HG03342 (cell line): Measurements from ENCODE around the gene ALS2CL.

Experiments
- ATAC-seq: cut with Tn5 transposase; IDR thresholded peaks from one replicate; pipeline ENCODE4 v1.9.1; 2021; ENCODE audit warnings: mild to moderate bottlenecking, moderate library complexity; ENCODE audit not compliant: unreplicated experiment

ALS2CL gene

DNA sequence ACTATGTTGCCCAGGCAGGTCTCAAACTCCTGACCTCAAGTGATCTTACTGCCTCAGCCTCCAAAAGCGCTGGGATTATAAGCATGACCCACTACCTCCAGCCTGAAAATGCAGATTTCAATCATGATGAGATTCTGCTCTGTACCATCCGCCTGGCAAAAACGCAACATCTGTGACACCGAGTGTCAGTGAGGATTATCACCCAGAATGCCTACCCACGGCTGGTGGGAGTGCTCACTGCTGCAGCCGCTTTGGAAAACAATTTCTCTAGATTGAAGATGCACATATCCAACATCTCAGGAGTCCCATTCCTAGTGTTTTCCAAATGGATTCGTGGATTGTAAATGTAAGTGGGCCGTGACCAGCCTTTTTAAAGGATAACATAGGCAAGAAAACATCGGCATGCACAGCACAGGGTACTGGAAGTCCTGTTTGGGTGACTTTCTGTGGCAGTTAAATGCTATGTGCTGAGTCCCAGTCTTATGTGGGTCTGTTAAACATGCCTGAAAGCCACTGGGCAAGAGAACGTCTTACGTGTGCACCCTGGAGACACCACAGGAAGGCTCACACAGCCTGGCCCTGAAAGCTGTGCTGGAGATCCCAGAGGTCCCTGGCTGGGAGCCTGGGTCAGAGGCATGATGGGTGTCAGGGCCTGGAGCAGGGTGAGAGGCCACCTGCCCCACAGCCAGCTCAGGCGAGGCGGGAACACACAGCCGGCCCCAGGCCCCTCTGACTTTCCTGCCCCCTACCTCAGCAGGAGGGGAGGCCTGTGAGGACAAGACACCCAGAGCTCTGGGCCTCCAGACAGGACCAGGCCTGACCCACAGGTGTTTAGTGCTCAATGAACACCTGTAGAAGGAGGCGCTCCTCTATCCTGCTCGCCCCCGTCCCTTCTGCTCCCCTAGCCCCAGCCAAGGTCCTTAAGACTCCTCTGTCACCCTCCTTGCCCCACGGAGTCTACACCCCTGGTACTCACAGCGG is 23.3 kb upstream of the ALS2CL start:
- ATAC-seq = no peak

DNA sequence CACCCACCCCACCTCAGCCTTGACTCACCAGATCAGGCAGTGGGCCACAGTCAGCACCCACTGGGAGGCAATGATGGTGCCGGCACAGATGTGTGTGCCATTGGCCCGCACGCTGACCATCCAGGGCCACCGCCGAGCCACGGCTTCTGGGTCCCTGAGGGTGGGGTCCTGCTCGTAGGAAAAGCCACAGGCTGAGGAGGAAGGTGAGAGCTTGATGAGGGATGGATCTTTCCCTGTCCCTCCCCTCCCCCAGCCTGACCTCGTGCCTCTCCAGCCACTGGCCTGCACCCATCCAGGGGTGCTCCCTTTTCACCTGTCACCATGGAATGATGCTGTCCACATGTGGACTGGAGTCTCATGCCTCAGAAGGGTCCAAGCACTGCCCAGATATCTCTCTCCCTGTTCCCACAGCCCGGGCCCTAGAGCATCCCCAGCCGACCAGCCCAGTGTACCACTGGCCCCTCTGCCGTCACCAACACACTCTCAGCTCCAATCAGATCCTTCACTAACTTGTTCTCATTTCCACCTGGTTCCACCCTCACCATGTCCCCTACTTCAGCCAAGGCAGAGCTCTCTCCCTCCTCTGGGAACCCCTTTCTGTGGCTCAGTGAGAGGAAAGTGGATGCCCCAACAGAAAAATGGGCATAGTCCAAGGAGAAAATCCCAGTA is 22.2 kb upstream of the ALS2CL start:
- no peak for ATAC-seq

DNA sequence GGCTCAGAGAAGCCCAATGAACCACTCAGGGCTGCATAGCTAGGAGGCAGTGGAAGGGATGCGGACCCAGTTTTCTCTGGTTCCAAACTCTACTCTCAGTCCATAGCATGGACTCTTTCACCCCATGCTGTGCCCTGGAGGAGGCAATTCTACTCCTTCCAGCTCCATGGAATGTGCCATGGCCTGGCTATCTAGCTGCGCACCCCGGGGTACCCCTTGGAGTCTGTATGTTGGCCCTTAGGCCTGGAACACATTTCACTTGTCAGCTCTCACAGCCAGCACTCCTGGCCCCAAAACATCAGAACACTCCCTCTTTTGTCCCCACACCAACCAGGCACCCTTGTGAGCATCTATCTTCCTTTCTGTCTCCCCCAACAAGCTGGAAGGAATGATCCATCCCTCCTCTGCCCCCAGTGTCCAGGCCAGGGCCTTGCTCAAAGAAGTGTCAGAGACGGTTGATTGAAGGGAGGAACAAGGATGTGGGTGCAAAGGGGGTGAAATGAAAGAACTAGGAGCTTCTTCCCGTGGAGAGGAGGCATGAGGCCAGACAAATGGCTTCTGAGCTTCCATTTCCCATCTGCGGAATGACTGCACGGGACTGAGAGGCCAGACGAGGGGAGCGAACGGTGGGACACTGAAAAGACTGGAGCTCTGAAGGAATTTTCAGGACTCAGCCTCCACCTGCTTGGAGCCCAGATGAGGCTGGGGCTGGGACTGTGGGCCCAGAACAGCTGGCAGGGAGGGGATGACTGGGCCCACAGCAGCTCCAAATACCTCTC is 21.4 kb upstream of the ALS2CL start:
- no peak for ATAC-seq

DNA sequence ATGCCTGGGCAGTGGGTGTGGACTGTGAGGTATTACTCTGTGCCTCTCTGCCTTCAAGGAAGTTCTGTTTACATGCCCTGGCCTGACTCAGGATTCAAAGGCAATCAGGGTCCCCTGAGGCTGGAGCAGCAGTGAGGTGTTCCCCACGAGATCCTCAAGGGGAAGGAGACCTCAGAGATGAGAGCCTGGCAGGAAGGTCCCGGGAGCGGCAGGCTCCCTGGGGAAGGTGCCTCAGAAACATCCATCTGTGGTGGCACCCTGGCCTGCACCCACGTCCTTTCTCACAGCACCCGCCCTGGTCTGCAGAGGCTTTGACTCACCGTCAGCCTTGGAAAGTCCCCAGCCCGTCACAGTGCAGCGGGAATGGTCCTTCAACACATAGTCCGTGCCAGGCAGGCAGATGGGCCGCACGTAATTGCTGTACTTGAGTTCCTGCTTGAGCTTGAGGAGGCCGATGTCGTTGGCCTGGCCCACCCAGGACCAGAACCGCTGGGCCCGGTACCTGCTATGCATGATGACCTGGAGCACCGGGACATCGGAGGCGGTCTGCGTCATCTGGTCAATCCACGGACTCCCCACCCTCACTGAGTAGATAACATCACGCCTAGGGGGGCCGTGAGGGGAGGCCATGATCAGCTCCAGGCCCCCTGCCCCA is 20.5 kb upstream of the ALS2CL start:
- ATAC-seq = no peak

DNA sequence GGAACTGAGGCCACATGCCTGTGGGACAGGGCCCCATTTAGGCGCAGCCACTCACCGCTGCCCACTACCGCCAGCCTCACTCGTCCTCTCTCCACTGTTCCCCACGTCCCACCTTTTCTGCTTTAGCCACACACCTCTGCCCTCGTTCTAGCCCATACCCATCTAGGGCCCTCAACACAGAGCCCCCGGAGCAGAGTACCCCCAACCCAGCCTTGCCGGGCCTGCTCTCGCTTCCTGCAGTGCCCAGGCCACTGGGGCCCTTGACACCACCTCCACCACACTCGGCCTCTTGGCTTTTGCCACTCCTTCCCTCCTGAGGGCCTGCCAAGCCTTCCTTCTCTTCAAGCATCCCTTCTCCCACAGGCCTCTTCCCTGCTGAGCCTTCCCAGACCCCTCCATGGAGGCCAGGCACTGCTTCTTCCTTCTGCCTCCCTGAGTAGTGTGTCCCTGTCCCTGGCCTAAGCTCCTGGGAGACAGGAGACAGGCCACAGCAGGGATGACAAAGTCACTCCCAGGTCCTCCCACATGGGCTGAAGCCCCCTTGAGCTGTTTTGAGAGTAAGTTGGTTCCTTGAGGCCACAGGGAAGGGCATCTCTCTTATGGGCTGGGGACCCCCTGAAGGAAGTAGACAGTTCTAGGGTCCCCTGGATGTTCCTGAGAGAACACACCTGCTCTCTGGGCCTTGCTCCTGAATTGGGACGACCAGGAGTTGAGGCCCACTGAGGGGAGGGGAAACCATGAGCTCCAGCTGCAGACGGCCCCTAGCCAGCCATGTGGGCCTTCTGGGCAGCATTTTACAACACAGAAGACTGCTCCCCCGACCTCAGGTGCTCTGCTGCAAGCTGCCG is 19.8 kb upstream of the ALS2CL start:
- no peak for ATAC-seq

DNA sequence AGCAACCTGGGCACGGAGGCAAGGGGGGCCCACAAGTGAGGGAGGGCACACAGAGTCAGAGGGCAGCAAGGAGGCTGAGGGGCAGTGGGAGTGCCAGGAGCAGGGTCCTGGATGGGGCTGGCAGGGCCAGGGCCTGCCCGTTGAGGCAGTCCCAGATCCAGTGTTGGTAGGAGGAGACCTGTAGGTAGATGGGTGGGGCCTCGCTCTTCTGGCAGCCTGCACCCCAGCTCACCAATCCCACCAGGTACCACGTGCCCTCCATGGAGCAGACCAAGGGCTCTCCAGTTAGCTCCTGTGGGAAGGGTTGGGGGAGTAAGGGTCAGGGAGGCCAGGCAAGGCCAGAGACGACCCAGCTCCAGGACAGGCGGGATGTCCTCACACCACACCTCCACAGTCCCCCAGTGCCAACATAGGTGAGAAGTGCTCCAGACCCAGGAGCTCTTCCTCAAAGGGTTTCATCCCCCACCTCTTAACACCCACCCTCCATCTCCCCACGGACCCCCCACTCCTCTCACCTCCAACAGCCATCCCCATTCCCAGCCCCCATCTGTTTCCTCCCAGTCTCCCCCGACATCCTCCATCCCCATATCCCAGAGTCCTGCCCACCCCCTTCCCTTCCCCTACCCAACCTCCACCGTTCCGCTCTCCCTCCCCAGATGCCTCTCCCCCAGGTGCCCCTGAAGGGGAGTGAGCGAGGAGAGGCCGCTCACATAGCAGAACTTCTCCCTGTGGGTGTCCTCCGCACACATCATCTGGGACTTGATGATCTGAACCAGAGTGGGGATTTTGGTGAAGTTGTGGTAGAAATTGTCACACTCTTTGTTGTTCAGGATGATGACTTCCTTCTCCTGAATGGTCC is 18.9 kb upstream of the ALS2CL start:
- no peak for ATAC-seq

DNA sequence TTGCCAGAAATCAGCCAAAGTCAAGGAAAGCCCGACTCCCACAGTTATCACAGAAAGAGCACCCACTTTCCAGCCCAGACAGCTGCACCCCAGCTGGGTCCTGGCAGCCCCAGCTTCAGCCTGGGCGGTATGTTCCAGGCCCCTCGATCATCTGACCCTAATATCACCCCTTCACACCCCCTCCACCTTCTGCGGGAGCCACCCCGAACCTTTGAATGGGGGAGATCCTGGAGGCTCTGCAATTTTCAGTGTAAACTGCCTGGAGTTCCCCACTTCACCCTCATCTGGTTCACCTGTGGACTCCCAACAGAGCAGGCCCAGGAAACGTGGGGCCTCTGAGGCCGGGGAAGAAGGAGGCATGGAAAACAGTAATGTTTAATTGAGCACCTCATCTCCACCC is 18.3 kb upstream of the ALS2CL start:
- no peak for ATAC-seq

DNA sequence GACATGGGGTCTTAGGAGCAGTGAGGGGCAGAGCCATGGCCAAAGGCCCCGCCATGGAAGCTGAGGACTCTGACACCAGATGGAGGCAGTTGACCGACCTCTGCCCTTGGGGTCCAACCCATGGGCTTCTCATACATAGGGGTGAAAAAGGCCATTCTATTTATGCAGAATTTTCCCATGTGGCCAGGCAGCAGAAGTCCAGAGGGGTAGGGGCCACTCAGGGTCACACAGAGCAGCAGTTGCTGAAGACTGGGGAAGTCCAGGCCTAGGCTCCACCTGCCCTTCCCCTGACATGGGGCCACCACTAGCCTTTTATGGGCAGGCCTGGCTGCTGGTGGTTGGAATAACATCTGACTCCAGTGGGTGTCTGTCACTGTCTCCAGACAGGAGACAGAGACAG is 17.8 kb upstream of the ALS2CL start:
- ATAC-seq = no peak

DNA sequence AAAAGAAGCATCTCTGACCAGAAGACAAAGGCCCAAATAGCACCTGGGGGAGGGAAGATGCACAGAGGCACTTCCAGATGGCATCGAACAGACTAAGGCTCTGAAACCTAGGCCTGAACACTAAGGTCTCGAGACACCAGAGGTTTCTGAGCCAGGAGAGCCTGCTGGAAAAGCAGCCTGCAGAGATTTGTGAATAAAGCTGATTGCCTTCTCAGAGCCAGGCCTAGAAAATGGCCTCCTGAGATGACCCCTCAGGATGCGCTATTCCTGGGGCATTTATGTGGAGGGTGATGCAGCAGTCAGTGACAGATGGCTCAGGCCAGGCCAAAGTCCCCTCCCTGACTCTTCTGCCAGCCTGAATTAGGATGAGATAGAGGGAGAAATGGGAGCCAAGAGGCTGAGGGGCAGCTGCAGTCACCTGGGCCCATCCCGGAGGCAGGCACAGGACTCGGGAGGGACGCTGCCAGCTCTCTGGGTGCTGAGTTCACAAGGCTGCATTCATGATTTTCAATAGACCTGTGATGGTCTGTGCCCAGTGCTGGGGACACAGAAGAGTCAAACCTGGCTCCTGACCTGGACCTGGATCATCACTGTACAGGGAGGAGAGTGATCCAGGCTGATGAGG is 17.3 kb upstream of the ALS2CL start:
- ATAC-seq = no peak

DNA sequence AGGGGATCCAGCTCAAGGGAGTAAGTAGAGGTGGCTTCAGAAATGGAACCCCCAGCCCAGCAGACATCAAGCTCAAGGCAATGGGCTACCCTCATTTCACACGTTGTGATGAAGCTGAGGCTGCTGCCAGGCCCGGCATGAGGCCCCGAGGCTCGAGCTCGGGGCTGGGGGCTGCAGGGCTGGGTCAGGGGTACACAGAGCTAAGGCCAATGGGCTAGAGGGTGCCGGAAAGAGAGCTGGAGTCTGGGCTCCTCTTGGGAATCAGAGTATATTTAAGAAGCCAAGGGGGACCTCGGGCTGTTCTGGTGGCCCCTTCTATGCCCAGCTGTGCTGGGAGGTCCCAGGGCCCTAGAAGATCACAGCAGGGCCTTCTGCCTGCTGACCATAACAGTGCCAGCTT is 16.8 kb upstream of the ALS2CL start:
- no peak for ATAC-seq

DNA sequence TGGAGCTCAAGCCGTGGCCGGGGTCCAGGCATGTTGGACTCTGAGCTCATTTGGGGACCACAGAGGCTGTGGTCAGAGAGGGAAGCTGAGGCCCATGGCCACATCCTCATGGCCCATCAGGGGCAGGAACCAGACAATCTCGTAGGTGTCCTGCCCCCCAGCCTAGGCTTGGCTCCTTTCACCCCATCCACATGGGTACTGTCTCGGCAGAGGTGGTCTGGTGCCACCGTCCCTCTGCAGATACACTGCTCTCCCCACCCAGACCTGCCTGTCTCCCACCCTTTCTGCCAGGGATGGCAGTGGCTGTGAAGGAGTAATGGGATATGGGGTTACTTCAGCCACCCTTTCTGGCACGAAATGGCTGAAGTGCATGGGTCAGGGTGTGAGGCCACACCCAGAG is 16.2 kb upstream of the ALS2CL start:
- ATAC-seq = no peak

DNA sequence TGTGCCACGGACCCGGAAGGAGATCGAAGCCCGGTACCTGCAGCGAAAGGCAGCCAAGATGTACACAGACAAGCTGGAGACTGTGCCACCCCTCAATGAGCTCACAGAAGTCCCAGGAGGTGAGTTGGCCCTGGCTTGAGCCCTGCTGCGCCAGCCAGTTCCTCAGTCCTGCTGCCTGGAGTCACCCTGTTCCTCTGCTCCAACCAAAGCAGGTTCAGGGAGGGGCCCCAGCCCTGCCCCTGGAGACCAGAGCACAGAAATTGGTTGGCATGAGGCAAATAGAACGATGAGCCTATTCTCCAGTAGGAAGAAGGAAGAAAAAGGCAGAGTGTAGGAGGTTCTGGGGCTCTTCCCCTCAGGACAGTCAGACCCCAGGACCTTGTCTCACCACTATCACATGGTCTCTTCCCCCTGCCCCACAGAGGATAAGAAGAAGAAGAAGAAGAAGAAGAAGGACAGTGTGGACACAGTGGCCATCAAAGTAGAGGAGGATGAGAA is 15.7 kb upstream of the ALS2CL start:
- ATAC-seq = no peak

DNA sequence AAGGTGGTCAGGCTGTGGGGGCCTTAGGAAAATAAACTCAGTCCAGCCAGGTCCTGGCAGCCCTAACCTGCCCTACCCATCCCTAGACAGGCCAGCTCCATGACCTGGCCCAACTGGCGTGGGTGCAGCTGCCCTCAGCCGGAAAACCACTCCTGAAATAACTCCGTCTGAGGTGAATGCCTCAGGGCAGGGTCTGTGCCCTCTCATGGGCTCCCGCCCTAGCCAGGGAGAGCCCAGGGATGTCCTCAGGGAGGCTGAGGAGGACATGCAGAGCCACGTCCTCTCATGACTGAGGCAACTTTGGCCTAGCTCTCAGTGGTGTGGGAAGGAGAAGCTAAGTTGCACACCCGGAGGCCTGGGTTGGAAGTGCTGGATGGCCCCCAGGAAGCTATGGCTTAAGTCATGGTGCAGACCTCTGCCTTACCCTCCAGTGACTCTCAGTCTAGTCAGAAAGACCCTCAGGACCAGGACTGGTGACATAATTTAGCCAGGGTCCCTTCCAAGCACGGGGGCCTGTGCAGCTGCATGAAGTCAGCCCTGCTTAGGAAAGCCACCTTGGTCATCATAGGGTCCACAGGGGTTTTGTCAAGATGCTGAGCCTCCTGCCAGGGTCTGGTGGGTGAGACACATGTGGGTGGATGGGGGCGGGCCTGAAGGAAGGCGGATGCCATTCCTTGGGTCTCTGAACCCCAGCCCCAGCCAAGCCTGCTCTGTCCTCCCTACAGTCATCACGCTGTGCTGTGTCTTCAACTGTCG is 15.1 kb upstream of the ALS2CL start:
- ATAC-seq = no peak

DNA sequence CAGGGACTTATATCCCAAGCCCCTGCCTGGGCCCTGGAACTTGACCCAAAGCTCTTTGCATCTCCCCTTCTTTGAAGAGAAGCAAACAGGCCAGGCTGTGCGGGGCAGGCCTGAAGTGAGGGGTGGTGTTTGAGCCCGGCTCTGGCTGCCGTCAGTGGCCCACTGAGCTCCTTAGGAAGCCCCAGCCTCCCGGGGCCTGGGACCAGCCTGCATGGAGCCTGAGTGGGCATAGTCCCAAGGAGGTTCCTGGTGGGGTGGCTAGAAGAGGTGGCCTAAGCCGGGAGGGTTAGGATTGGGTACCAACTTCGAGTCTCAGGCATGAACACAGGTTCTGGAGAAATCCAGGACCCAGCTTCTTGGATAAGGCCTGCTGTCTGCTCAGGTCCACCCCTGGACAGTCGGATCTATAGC is 14.1 kb upstream of the ALS2CL start:
- ATAC-seq = no peak

DNA sequence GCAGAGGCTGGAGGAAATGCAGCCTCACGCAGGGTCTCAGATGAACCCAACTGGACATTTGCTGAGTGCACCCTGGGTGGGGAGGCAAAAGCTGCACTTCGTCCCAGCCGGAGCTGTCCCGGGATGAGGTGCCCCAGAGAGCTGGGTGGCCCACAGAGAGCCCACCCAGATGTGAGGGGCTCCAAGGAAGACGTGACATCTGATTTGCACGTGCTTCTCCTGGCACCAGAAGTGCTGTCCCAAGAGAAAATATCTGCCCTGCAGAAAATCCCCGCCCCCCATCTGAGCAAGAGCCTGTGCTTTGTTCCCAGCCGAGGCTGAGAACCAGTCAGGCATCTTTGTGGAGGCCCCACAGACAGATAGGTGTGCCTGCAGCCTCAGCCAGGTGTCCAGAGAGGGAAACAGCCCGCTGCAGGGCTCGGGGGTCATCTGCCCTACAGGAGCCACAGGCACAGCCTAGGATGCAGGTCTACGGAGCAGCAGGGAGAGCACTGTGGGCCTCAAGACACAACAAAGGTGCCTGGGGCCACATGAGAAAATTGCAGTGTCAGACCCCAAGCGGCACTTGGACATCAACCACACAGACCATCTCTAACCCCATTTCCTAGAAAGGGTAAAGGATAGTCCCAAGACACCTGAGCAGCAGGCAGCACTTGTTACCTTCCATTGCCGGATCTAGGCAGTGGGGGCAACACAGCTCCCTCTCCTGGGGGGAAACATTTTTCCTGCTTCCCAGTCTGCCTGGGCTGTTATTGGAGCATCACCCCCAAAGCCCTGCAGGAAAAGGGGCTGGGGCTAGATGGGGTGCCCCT is 13.5 kb upstream of the ALS2CL start:
- no peak for ATAC-seq

DNA sequence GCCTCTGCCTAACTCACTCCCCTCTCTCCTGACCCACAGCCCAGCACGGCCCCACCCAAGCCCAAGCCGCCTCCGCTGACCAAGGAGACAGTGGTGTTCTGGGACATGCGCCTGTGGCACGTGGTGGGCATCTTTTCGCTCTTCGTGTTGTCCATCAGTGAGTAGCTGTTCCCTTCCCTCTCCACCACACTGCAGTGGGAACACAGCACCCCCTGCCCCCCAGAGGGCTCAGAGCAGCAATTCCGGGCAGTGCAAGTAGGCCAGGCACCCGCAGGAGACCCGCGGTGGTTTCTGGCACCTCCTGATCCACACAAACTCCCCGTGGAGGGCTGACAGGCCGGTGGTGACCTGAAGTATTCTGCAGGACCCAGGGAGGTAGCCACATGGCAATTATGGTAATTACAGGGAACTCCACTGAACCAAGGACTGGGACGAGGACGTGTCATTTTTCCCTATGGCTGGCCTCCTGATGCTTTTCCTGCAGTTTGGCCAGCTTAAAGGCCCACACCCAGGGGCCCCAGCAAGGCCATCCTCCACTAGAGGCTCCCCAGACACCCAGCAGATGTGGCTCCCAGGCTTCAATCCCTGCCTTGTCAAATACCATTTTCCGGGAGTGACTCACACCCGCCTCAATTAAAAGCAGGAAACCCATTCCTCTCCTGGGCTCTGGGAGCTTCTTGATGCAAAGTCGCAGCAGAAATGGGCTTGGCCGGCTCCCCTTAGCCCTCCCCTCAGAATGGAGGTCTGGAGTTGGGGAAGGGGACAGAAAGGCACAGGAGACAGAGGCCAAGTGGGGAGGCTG is 12.5 kb upstream of the ALS2CL start:
- ATAC-seq = no peak
